CD4-positive, alpha-beta T cell treated with Interferon alpha-2 for 1 hour (primary cell): ENCODE measurements around the gene IGF2BP2.

Experiments used
- DNase-seq, 2 donors: peaks; one replicate each; pipeline ENCODE4 v3.0.0-alpha.2; 2020 to 2022

IGF2BP2 gene

DNA sequence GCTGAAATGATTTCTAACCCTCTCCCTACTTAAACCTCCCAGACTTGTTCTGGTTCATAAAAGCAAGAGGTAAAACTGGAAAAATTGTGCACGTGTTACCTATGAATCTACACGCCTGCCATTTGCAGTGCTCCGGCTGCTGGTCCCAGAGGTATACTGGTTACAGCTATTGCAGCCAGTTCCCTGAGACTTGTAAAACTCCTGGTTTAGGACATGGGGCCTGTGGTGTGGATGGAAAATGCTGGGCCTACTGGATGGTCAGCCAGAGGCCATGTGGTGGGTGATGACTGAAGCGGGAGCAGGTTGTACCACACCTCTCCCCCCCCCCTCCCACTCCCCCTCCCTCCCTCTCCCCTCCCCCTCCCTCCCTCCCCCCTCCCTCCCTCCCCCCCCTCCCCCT lies 193.7 kb downstream of the IGF2BP2 start:
- DNase-seq, result no peak

DNA sequence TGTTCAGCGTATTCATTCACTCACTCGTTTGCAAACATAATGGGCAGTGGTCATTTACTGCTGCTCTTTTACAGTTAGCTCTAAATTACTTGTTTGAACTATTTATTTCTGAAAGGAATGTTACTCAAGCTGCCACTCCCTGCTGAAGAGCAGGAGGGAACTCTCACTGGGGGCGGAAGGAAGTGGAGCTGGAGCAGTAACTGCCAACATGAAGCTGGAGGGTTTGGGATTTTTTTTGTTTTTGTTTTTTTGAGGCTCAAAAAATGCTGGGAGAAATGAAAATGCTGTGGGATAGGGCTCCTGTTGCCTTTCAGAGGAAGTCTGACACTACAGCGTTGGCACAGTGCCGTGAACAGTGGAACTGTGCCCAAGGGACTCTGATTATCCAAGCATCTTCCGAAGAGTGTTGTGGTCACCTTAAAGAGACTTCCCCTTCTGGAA lies 194.6 kb downstream of the IGF2BP2 start:
- DNase-seq, result no peak

DNA sequence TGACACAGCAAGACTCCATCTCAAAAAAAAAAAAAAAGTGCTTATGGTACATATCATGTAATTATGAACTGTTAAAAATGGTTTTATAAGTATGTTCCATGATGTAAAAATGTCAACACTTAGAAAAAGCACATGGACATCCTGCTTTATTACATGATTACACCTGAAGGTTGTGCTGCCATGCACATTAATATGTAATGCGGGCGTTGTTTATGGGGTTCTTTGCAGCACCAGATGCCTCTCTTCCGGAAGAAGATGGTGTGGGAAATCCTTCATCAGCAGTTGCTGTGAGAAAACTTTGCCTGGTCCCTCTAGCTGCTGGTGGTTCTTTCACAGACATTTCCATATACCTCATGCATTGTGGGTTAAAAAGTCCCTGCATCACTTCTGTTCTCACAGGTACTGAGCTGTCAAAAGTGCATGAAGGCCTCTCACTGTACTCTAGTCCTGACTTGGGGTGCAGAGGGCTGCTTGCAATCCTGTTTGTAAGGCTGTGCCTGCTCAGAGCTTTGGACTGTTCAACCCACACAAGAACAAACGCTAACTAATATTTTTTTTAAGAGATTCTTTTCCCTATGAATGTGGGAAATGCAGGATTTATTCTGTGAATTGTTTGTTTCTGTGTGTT lies 195.2 kb downstream of the IGF2BP2 start:
- no peak for DNase-seq

DNA sequence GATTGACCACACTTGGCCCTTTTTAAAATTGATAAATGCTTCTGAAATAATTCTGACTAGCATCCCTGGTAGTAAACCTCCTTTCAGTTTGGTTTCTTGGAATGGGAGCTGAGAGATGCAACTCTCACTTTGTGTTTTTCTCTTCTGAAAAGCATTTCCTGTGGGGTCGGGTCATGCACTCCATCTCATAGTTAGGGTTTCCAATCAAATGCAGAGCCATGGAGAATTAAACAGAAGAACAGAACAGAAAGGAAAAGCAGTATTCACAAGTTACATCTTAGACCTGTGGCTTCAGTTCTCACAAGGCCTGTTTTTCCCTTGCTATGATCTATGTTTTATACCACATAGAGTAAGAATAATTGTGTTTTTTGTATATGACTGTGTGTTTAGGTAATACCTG lies 199.1 kb downstream of the IGF2BP2 start:
- no peak for DNase-seq

DNA sequence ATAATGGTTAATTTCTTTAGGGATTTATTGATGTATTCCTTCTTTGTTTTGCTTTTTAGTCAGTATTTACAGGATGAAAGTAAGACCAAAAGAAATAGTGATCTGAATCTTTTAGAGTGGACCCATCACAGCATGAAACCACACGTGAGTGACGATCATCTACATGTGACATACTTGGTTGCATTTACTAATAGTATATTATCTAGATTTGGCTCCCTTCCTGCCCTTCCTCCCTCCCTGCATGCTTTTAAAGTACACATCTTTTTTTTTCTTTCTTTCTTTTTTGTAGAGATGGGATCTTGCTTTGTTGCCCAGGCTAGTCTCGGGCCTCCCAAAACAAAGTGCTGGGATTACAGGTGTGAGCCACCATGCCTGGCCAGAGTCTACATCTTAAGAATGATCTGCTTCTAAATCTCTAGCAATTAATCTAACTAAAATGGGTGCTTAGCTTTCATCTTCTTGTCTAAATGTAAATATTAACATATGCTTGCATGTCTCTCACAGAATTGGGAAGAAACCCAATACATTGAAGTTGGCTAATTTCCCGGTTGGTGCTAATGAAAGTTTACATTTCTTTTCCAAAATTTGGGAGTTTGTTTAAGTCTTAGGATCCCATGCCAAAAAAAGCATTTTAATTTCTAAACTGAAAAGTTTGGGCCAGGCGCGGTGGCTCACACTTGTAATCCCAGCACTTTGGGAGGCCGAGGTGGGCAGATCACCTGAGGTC lies 200.7 kb downstream of the IGF2BP2 start:
- no peak for DNase-seq

DNA sequence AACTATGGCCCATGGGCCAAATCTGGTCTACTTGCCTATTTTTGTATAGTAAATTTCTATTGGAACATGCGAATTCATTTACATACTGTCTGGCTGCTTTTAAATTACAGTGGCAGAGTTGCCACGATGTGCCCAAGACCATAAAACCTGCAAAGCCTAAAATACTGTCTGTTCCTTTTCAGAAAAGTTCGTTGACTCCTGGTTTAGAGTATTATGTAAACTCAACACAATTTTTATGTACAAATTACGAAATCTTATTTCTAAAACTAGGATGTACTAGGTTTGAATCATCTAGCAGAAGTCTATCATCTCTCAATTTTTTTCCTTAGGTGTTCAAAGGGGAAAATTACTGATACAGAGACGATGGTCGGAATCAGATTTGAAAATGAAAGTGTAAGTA lies 211.8 kb downstream of the IGF2BP2 start:
- DNase-seq, result no peak

DNA sequence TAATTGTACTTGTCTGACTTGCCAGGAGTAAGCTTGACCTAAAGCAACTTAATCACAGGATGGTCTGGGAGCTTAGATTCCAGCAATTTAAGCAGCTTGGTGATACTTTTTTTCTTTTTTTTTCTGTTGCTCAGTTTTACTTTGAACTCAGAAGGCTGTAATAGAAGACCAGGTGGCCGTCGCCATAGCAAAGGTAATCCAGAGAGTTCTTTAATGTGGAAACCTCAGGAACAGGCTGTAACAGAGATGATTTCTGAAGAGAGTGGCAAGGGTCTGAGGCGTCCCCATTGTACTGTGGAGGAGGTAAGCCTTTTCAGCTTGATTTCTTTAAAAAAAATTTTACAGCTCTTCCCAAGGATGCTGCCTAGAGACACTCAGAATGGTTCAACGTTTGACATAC lies 218.6 kb downstream of the IGF2BP2 start:
- DNase-seq, result no peak

DNA sequence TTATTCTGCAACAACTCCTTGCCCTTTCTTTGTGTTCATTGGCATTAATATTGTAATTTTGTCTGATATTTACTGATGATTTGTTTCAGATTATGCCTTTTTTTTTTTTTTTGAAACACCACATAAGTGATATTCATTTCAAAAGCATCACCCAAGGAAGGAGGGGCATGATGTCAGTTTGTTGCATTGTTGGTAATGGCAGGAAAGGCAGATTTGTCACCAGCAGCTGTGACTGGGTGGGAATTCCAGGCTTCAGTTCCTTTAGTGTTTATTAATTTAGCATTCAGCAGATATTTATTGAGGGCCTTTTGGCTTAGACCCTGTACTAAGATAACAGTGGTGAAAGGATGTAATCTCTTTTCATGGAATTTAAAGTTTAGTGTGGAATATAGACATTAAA lies 219.3 kb downstream of the IGF2BP2 start:
- DNase-seq, result no peak

DNA sequence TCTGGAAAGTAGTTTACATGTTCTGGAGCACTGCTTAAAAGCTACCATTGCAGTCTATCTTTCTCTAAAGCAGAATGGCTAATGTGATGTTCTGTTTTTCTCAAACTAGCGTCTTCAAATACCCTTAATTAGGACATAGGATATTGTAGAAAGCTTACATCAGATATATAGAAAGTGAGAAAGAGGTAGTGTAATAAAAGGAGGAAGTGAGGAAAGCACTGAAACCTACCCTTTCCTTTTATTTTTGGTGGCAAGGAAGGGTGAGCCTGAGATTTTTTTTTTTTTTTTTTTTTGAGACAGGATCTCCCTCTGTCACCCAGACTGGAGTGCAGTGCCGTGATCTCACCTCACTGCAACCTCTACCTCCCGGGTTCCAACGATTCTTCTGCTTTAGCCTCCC lies 229.3 kb downstream of the IGF2BP2 start:
- no peak for DNase-seq

DNA sequence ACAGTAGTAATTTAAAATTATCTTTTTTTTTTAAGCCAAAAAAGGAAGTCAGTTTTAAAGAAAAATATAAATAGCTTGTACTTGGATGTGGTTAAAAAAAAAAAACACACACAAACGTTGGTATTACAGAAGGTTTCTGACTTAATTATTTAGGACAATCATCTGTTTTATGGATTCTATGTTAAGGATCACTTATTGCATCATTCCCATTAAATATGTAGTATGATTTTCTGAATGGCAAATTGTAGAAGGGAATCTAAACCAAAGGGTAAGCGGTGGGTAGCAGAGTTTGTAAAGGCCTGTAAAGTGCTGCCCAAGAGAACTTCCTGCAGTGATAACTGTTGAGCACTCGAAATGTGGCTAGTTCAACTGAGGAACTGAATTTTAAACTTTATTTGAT lies 230.8 kb downstream of the IGF2BP2 start:
- DNase-seq, result no peak
